SU-DHL-6 (cell line): ENCODE data around the gene TMEM115.

Experiments
- H2AFZ ChIP-seq: fragments of 200-600 bp; sonication (generic); 2 replicates; pipeline ENCODE4 v1.6.1; 2014; ENCODE audit warnings: low read depth, mild to moderate bottlenecking, moderate library complexity, mixed read lengths, antibody characterized with exemption, low read length; ENCODE audit not compliant: severe bottlenecking
- H3F3A ChIP-seq: fragments of 200-600 bp; shearing (Covaris generic); 2 replicates; pipeline ENCODE4 v1.6.0; 2016; ENCODE audit warnings: antibody characterized with exemption, mild to moderate bottlenecking; ENCODE audit not compliant: insufficient read depth
- H3K27ac ChIP-seq: fragments of 200-600 bp; sonication (generic); 2 replicates; pipeline ENCODE4 v1.5.1; 2016; ENCODE audit warnings: low read depth, mild to moderate bottlenecking, low read length, moderate library complexity, mixed read lengths
- H3K27me3 ChIP-seq: fragments of 200-600 bp; sonication (generic), shearing (Covaris generic); 2 replicates; pipeline ENCODE4 v1.6.0; 2014; ENCODE audit warnings: mild to moderate bottlenecking, low read length
- H3K36me3 ChIP-seq: fragments of 200-600 bp; sonication (generic); 2 replicates; pipeline ENCODE4 v1.6.1; 2014; ENCODE audit warnings: mild to moderate bottlenecking, low read length, mixed read lengths
- H3K4me2 ChIP-seq: fragments of 300-600, 200-600 bp; shearing (Covaris generic), sonication (generic); 2 replicates; pipeline ENCODE4 v1.6.0; 2014; ENCODE audit warnings: low read length, low read depth, mild to moderate bottlenecking; ENCODE audit not compliant: poor library complexity, severe bottlenecking
- H3K4me3 ChIP-seq: fragments of 200-600 bp; sonication (generic); 2 replicates; pipeline ENCODE4 v1.5.1; 2014; ENCODE audit warnings: antibody characterized with exemption, low read length, mild to moderate bottlenecking, mixed read lengths; ENCODE audit not compliant: insufficient read depth, poor library complexity, severe bottlenecking
- H3K79me2 ChIP-seq: fragments of 200-600 bp; sonication (generic); 2 replicates; pipeline ENCODE4 v1.6.1; 2014; ENCODE audit warnings: mild to moderate bottlenecking, low read length, moderate library complexity; ENCODE audit not compliant: insufficient read depth
- H3K9ac ChIP-seq: fragments of 200-600 bp; sonication (generic); 2 replicates; pipeline ENCODE4 v1.7.0; 2014; ENCODE audit warnings: mild to moderate bottlenecking, low read length
- H3K9me2 ChIP-seq: fragments of 200-600 bp; sonication (generic); replicated peaks from 2 replicates; pipeline ENCODE4 v1.6.1; 2014; ENCODE audit warnings: low read length; ENCODE audit not compliant: insufficient read depth
- H3K9me3 ChIP-seq: fragments of 200-600 bp; sonication (generic); 2 replicates; pipeline ENCODE4 v1.6.1; 2014; ENCODE audit warnings: low read length, mixed read lengths; ENCODE audit not compliant: insufficient read depth
- H4K20me1 ChIP-seq: fragments of 200-600 bp; sonication (generic); 2 replicates; pipeline ENCODE4 v1.6.1; 2014; ENCODE audit warnings: low read depth, mild to moderate bottlenecking, antibody characterized with exemption, low read length, moderate library complexity, mixed read lengths
- CTCF ChIP-seq: fragments of 200-600 bp; sonication (generic); IDR thresholded peaks from one replicate; pipeline ENCODE4 v1.5.1; 2017; ENCODE audit warnings: antibody characterized with exemption, mild to moderate bottlenecking, low read length, moderate library complexity; ENCODE audit not compliant: insufficient read depth, poor library complexity, severe bottlenecking
- EZH2phosphoT487 ChIP-seq: fragments of 200-600 bp; sonication (generic), shearing (Covaris generic); conservative IDR thresholded peaks from 2 replicates; pipeline ENCODE4 v1.6.1; 2018; ENCODE audit warnings: mild to moderate bottlenecking, antibody characterized with exemption, low read length, moderate library complexity, mixed read lengths

The TMEM115 gene

DNA sequence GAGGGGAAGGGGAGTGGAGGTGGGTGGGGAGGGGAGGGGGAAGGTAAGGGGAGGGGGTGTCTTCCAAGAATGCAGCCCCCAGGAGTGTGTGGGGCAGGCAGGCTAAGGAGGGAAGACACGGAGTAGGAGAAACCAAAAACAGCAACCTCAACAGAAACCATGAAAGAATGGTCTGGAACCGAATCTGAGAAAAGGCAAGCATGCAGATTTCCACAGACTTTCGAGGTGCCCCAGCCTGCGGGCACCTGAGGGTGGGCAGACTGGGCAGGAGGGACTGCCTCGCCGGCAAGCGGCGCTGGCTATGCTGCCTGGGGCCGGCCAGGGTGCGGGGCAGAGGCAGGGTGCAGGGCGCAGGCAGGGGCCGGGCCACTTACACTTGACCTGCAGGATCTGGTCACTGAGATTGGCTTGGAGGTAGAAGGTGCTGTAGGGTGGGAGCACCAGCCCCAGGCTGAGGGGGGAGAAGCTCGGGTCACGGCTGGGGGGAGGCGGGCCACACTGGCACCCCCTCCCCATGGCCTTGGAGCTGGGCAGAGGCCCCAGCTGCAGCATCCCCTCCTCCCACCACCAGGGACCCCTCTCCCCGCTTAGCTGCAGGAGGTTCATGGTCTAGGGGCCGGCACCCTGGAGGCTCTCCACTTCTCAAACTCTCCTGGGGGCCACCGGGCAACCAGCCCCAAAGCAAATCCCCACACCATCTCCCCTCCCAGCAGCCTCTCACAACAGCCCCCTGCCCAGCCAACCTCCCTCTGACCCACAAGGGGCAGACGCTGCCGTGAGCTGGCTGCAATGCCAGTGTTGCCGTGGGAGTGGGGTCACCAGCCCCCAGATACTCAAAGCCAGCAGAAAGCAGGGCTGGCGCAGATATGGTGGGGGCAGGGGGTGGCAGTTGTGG is 15.3 kb upstream of the TMEM115 start:
- no peaks in the 10 kb centered on the region for H3F3A ChIP-seq
- no peaks in the 10 kb centered on the region for H3K36me3 ChIP-seq
- TF ChIP-seq CTCF (no peak), EZH2phosphoT487 (no peak)
- no peaks in the 10 kb centered on the region for H3K9me3 ChIP-seq
- H3K9ac ChIP-seq = no peak overlapping the region
- H3K27me3 ChIP-seq = no peaks in the 10 kb centered on the region
- no peaks in the 10 kb centered on the region for H3K79me2 ChIP-seq
- no peaks in the 10 kb centered on the region for H4K20me1 ChIP-seq
- H2AFZ ChIP-seq = no peak overlapping the region
- no peaks in the 10 kb centered on the region for H3K9me2 ChIP-seq
- no peak overlapping the region for H3K4me3 ChIP-seq
- H3K4me2 ChIP-seq = no peak overlapping the region
- no peak overlapping the region for H3K27ac ChIP-seq

DNA sequence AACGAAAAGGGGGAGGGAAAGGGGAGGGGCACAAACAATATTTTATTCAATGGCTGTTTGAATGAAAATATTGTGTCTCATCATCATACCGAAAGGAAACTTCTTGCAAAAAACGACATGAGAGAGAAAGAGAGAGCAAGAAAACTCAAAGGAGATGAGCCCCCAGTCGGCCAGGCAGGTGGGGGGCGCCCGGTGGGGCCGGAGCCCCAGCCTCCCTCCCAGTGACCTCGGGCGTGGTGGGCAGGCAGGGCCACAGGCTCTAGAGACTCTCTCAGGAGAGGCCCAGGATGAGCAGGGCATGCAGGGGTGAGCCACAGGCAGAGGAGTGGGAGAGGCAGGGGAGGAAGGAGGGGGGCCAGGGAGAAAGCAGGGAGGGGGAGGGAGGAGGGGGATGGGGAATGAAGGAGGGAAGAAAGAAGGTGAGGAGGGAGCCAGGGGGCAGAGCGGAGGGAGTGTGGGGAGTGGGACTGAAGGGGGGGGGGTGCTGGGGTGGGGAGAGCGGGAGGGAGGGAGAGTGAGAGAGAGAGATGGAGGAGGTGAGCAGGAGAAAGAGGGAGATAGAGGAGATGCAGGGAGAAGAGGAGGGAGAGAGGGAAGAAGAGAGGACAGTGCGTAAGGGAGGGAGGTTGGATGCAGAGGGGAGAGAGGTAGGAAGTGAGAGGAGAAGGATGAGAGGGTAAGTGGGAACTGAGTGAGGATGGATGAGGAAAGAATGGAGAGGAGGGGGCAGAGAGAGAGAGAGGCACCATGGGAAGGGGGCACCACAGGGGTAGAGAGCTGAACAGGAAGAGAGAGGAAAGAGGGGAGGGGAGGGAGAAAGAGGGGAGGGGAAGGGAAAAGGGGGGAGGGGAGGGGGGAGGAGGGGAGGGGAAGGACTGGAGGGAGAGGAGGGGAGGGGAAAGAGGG is 14.1 kb upstream of the TMEM115 start:
- Histone ChIP-seq H3K9ac (no peak overlapping the region), H2AFZ (no peak overlapping the region), H3K4me3 (no peak overlapping the region), H4K20me1 (no peaks in the 10 kb centered on the region), H3K27me3 (no peaks in the 10 kb centered on the region), H3K36me3 (no peaks in the 10 kb centered on the region), H3F3A (no peaks in the 10 kb centered on the region), H3K27ac (no peak overlapping the region), H3K4me2 (no peak overlapping the region), H3K9me3 (no peaks in the 10 kb centered on the region), H3K79me2 (no peaks in the 10 kb centered on the region), H3K9me2 (no peaks in the 10 kb centered on the region)
- no peak for TF ChIP-seq EZH2phosphoT487

- no peak overlapping the region for H3K4me2 ChIP-seq
- TF ChIP-seq CTCF (no peak), EZH2phosphoT487 (no peak)
Observed at GRCh38 chr3:50372349-50372748, 13.0 kb upstream of the TMEM115 start.

More at GRCh38 chr3:50372349-50372748, 13.0 kb upstream of the TMEM115 start:
- H3K9me2 ChIP-seq = no peaks in the 10 kb centered on the region
- H3K4me3 ChIP-seq = no peak overlapping the region
- no peak overlapping the region for H3K27ac ChIP-seq
- no peaks in the 10 kb centered on the region for H3K27me3 ChIP-seq
- no peak overlapping the region for H3K9ac ChIP-seq
- no peaks in the 10 kb centered on the region for H3K79me2 ChIP-seq
- H3K36me3 ChIP-seq = no peaks in the 10 kb centered on the region
- H2AFZ ChIP-seq = no peak overlapping the region
- no peaks in the 10 kb centered on the region for H4K20me1 ChIP-seq
- H3F3A ChIP-seq = no peaks in the 10 kb centered on the region
- H3K9me3 ChIP-seq = no peaks in the 10 kb centered on the region
